Gastrocnemius medialis (tissue), 4 donors: ENCODE data around the gene FOXG1. TPM values are rescaled to one million over a fixed set of nuclear protein-coding genes. Genes with fewer than 3 reads are reported as not detected.

Experiments used
- ATAC-seq, 2 donors: fragments of 150-250 bp; one replicate each; pipeline ENCODE4 v1.9.1; 2016
- DNase-seq, 2 donors: peaks; one replicate each; pipeline ENCODE4 v3.0.0-alpha.2; 2019
- H3K27ac ChIP-seq, 4 donors: fragments of 200-600 bp; sonication (generic); 1 replicate in 1 of 4; 2 replicates in 3 of 4; pipeline ENCODE4 v1.5.1; 2016 to 2018; ENCODE audit warnings: mild to moderate bottlenecking in 2 of 4, moderate library complexity in 1 of 4
- H3K27me3 ChIP-seq, 3 donors: fragments of 200-600 bp; sonication (generic) in 2 of 3; 1 replicate in 1 of 3; 2 replicates in 2 of 3; pipeline versions ENCODE4 v1.5.1 to v1.6.0; 2016 to 2019; ENCODE audit warnings: mild to moderate bottlenecking in 1 of 3, moderate library complexity in 1 of 3
- H3K36me3 ChIP-seq, 2 donors: fragments of 200-600 bp; sonication (generic) in 1 of 2; one replicate each; pipeline ENCODE4 v1.5.1; 2017 to 2018
- H3K4me1 ChIP-seq, 2 donors: fragments of 200-600 bp; sonication (generic) in 1 of 2; one replicate each; pipeline ENCODE4 v1.5.1; 2016 to 2017; ENCODE audit warnings: mild to moderate bottlenecking in 2 of 2
- H3K4me3 ChIP-seq, 4 donors: fragments of 200-600 bp; sonication (generic) in 3 of 4; 1 replicate in 1 of 4; 2 replicates in 3 of 4; pipeline ENCODE4 v1.5.1; 2016 to 2019; ENCODE audit warnings: mild to moderate bottlenecking in 2 of 4
- H3K9me3 ChIP-seq, 3 donors: fragments of 200-600 bp; sonication (generic) in 2 of 3; 1 replicate in 1 of 3; 2 replicates in 2 of 3; pipeline ENCODE4 v1.5.1; 2016 to 2019
- POLR2A ChIP-seq, 2 donors: fragments of 450-650 bp; IDR thresholded peaks; one replicate each; pipeline ENCODE4 v1.6.1; 2017; ENCODE audit warnings: antibody characterized with exemption in 2 of 2, mild to moderate bottlenecking in 2 of 2, moderate library complexity in 2 of 2
- in situ Hi-C, 4 donors: fragments of 200-750 bp; cut with MboI; loops; one replicate each; pipeline versions ENCODE4 v1.15.0 to v1.8.0; 2017; ENCODE audit warnings: low sequenced_read_pairs in 4 of 4
- intact Hi-C: fragments of 100-400 bp; cut with DNase I; formaldehyde crosslinking; loops from one replicate; pipeline ENCODE4 v1.15.1; 2023; ENCODE audit warnings: low total_unique reads
- total RNA-seq, 4 donors: library from RNA; depleted of rRNA; stranded (reverse); fragments of >200 nt; gene quantifications; one replicate each; pipeline versions ENCODE4 v1.1.0 to v1.2.3, GENCODE V29; 2016
- TF ChIP-seq, protein P1 (sequence below), 5 experiments: fragments of 450-650 bp in 3 of 5; fragments of 200-600 bp in 2 of 5; sonication (generic) in 2 of 5; IDR thresholded peaks in 4 of 5; conservative IDR thresholded peaks in 1 of 5; 1 replicate in 4 of 5; 2 replicates in 1 of 5; pipeline ENCODE4 v1.5.1; 2016 to 2019; ENCODE audit warnings: antibody characterized with exemption in 5 of 5, mild to moderate bottlenecking in 3 of 5, moderate library complexity in 3 of 5

Gene FOXG1
- total RNA-seq, 4 donors from 2014 or later, result not detected

GRCh38 chr14:28770061-28770460 is 3.5 kb downstream of the FOXG1 start:
- peaks cover 0 to 3% of the 10 kb centered on the region in 2 donors for H3K4me1 ChIP-seq
- TF ChIP-seq POLR2A (IDR thresholded peaks at IDR 0.05), result no peak
- TF ChIP-seq, protein P1, sequence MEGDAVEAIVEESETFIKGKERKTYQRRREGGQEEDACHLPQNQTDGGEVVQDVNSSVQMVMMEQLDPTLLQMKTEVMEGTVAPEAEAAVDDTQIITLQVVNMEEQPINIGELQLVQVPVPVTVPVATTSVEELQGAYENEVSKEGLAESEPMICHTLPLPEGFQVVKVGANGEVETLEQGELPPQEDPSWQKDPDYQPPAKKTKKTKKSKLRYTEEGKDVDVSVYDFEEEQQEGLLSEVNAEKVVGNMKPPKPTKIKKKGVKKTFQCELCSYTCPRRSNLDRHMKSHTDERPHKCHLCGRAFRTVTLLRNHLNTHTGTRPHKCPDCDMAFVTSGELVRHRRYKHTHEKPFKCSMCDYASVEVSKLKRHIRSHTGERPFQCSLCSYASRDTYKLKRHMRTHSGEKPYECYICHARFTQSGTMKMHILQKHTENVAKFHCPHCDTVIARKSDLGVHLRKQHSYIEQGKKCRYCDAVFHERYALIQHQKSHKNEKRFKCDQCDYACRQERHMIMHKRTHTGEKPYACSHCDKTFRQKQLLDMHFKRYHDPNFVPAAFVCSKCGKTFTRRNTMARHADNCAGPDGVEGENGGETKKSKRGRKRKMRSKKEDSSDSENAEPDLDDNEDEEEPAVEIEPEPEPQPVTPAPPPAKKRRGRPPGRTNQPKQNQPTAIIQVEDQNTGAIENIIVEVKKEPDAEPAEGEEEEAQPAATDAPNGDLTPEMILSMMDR (IDR thresholded peaks at IDR 0.05 in 4 of 5, conservative IDR thresholded peaks at IDR 0.05 in 1 of 5), result no peak
- DNase-seq, result no peak
- in situ Hi-C loops (loop anchor here in 2 of 4 donors (25.0 kb wide), 2 partner anchors 767 to 1442 kb away; no protein-coding TSS in a partner anchor), intact Hi-C loops (no loop called here)
- no peak overlapping the region for H3K4me3 ChIP-seq
- H3K9me3 ChIP-seq, result no peaks in the 10 kb centered on the region
- no peak overlapping the region for H3K27ac ChIP-seq
- ATAC-seq, result no peak
- no peaks in the 10 kb centered on the region for H3K36me3 ChIP-seq
- peaks cover 67 to 88% (median 83%) of the 10 kb centered on the region in 3 donors for H3K27me3 ChIP-seq

- peaks cover 0 to under 1% of the 10 kb centered on the region in 2 donors for H3K4me1 ChIP-seq
- no peak overlapping the region for H3K4me3 ChIP-seq
- ATAC-seq, result no peak
- no peaks in the 10 kb centered on the region for H3K9me3 ChIP-seq
- no peak overlapping the region for H3K27ac ChIP-seq
- intact Hi-C loops, result no loop called here
- no peaks in the 10 kb centered on the region for H3K36me3 ChIP-seq
- in situ Hi-C loops, result loop anchor here in 2 of 4 donors (25.0 kb wide), 2 partner anchors 767 to 1442 kb away; no protein-coding TSS in a partner anchor
- TF ChIP-seq POLR2A (IDR thresholded peaks at IDR 0.05), result no peak
- TF ChIP-seq, protein P1 (IDR thresholded peaks at IDR 0.05 in 4 of 5, conservative IDR thresholded peaks at IDR 0.05 in 1 of 5), result no peak
- peaks cover 67 to 88% (median 82%) of the 10 kb centered on the region in 3 donors for H3K27me3 ChIP-seq
- DNase-seq, result no peak
Measured at GRCh38 chr14:28770630-28771029, 4.0 kb downstream of the FOXG1 start.

- intact Hi-C loops, result no loop called here
- ATAC-seq (no peak), DNase-seq (no peak)
- H3K4me3 ChIP-seq, result no peak overlapping the region
- in situ Hi-C loops, result loop anchor here in 2 of 4 donors (25.0 kb wide), 2 partner anchors 766 to 1441 kb away; no protein-coding TSS in a partner anchor
- TF ChIP-seq POLR2A (IDR thresholded peaks at IDR 0.05), result no peak
- TF ChIP-seq, protein P1 (IDR thresholded peaks at IDR 0.05 in 4 of 5, conservative IDR thresholded peaks at IDR 0.05 in 1 of 5), result no peak
- no peaks in the 10 kb centered on the region for H3K36me3 ChIP-seq
- H3K27ac ChIP-seq, result no peak overlapping the region
- peaks cover 67 to 88% (median 82%) of the 10 kb centered on the region in 3 donors for H3K27me3 ChIP-seq
- H3K4me1 ChIP-seq, result no peaks in the 10 kb centered on the region
- no peaks in the 10 kb centered on the region for H3K9me3 ChIP-seq
Measured at GRCh38 chr14:28771168-28771567, 4.6 kb downstream of the FOXG1 start.

DNA sequence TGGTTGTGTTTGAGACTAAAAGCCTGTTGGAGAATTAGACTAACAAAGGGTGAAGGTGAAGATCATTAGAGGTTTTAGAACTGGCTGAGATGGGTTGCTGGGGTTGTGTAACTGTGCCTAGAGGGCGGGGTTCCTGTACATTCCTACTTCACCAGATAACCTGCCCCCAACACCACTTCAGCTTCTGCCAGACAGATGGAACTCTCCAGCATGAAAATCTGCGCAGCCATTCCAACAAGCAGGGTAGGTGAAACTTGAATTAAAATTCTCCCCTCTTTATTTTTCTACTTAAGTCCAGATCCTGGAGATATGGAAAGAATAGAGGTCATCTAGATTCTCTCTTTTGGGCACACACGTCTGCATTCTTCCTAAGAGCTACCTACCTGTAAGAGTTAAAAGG is 6.0 kb downstream of the FOXG1 start:
- H3K4me1 ChIP-seq, result no peaks in the 10 kb centered on the region
- H3K27me3 ChIP-seq, result peaks cover 78 to 94% (median 87%) of the 10 kb centered on the region in 3 donors
- intact Hi-C loops, result no loop called here
- no peaks in the 10 kb centered on the region for H3K9me3 ChIP-seq
- no peaks in the 10 kb centered on the region for H3K36me3 ChIP-seq
- DNase-seq (no peak), ATAC-seq (no peak)
- H3K27ac ChIP-seq, result no peak overlapping the region
- TF ChIP-seq POLR2A (IDR thresholded peaks at IDR 0.05), result no peak
- TF ChIP-seq, protein P1 (IDR thresholded peaks at IDR 0.05 in 4 of 5, conservative IDR thresholded peaks at IDR 0.05 in 1 of 5), result no peak
- in situ Hi-C loops, result loop anchor here in 2 of 4 donors (25.0 kb wide), 2 partner anchors 765 to 1440 kb away; no protein-coding TSS in a partner anchor
- no peak overlapping the region for H3K4me3 ChIP-seq
